Kidney glomerular epithelial cell (primary cell): ENCODE data around the gene ZFR.
"Not testable (repeated sequence)": the region's sequence is repeated elsewhere in the genome, so short reads cannot be mapped to it uniquely, and the experiment has no call there.

ENCODE experiments used
- DNase-seq: peaks from one replicate; lab custom pipeline; 2025; lab: John Stamatoyannopoulos, UW

Gene ZFR

DNA sequence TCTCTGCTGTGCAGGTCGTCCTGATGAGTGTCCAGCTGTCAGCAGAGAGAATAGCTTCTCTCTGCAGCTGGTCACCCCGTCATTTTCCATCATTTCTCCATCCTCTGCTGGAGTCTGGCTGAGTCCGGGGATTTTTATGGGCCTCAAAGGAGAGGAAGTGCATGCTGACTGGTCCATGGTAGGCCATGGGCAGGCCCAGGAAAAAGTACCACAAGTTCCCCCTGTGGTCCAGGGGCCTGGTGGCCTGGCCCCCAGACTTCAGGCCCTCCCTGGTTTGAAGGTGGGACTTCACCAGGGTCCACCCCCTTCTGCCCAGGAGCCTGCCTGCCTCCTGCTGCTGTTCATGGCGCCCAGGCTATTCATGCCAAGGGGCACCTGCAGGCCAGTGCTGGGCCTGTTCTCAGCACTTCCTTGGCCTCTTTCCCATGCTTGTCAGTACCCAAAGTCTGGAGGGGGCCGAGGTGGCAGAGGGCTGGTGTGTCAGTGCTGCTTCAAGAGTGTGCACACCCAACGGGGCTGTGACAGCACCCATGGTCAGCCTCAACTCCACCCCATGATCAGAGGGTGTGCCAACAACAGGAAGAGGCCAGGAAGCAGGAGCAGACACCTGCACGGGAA is 124.5 kb downstream of the ZFR start:
- DNase-seq, result no peak

DNA sequence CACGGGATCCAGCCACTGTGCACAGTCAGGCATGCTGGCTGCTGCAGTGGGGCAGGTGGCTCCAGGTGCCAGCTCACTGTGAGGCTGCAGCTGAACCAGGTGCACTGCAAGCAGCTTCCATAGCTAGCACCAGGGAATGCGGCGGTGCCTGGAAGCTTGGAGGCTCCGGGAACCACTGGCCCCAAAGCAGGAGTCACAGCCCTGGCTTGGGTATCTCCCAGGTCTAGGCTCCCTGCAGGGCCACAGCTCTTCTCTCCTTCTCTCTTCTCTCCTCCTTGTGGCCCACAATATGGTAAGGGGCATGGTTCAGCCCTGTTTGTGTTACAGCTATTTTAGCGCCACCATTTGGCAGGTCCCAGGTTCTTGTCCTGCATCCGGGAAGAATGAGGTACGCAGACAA is 125.1 kb downstream of the ZFR start:
- DNase-seq, result no peak

DNA sequence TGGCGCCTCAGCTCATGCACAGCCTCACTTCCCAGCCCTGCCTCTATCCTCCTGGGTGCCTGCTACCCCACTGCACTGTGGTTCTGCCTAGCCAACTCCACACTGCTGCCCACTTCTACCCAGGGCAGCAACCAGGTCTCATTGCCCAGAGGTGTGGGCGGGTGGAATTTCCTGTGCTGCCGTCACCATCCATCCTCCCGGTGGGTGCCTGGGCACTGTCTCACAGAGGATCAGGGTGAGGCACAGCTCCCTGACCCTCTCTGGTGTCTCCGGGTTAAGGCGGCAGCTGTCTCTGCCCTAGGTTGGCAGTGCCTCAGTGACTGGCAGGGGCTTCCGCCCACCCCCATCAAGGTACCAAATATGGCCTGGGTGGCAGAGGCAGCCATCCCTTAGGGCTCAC is 127.5 kb downstream of the ZFR start:
- DNase-seq, result no peak

- no peak for DNase-seq
These were observed 129.1 kb downstream of the ZFR start for GRCh38 chr5:32315221-32316014.

GRCh38 chr5:32314658-32315057 is 129.9 kb downstream of the ZFR start:
- DNase-seq, result no peak

DNA sequence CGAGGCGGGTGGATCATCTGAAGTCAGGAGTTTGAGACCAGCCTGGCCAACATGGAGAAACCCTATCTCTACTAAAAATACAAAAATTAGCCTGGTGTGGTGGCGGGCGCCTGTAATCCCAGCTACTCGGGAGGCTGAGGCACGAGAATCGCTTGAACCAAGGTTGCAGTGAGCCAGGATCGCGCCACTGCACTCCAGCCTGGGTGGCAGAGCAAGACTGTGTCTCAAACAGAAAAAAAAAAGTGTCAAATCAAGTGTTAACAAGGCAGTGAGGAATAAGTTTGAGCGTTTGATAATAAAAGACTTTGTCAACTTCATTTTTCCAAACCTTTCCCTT is 130.4 kb downstream of the ZFR start:
- not testable (repeated sequence) for DNase-seq

DNA sequence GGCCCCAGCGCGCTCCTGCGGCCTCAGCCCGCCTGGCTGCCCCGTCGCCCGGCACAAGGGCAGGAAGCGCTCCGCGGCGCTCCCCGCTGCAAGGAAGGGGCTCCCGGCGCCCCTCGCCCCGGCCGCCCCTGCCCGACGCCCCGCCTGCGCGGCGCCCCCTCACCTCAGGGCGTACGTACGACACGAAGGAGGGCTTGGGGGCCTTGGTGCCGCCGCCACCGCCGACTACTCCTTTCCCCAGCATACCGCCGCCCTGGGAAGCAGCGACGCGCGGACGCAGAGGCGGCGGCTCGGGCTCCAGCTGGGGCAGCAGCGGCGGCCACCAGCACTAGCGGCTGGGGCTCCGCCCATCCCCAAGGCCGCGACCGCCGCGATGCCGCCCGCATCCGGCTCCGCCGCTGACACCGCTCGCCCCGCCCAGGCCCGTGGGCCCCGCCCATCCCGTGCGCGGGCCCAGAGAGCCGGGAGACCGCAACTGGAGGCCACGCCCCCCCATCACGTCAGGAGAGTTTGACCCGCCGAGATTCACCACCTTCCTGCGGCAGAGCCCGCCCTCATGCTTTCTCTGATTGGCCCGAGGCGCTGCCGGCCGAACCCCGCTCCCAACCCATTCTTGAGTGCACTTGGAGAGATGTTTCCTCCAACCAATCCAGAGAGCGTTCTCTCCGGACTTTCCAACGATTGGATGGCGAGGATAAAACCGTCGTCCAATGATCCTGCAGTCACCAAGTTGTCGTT is 131.8 kb downstream of the ZFR start, which contains the start of gene MTMR12:
Gene MTMR12 (minus strand): TSS at position 345 of the 738 bp plus-strand sequence. CDS start 101 bp downstream, at position 244.
- peak; percentile 100 for DNase-seq

GRCh38 chr5:32312197-32312594 is 132.3 kb downstream of the ZFR start:
- DNase-seq, result peak; percentile 28

- no peak for DNase-seq
These were observed 132.9 kb downstream of the ZFR start for GRCh38 chr5:32311404-32312196.

DNA sequence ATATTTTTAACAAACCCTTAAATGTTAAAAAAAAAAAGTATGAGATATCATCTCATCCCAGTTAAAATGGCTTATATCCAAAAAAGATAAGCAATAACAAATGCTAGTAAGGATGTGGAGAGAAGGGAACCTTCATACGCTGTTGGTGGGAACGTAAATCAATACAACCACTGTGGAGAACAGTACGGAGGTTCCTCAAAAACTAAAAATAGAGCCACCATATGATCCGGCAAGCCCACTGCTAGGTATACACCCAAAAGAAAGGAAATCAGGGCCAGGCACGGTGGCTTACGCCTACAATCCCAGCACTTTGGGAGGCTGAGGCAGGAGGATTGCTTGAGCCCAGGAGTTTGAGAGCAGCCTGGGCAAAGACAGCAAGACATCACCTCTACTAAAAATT is 134.8 kb downstream of the ZFR start:
- no peak for DNase-seq

DNA sequence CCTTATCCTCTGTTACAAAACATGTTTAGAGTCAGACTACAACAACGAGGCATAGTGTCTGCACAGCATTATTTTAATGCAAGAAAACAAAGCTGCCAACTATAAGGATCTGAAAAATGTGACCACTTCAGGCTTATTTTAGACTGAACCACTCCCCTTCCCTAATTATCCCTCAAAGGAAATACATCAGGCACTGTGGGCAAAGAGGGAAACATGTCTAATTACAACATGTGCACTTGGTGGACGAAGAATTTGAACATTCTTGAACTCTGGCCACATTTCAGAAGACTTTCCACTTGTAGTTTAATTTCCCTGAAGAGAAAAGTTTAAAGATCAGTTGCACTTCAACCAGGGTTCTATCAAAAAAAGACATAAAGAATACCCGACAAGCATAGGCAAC is 135.6 kb downstream of the ZFR start:
- DNase-seq, result no peak

DNA sequence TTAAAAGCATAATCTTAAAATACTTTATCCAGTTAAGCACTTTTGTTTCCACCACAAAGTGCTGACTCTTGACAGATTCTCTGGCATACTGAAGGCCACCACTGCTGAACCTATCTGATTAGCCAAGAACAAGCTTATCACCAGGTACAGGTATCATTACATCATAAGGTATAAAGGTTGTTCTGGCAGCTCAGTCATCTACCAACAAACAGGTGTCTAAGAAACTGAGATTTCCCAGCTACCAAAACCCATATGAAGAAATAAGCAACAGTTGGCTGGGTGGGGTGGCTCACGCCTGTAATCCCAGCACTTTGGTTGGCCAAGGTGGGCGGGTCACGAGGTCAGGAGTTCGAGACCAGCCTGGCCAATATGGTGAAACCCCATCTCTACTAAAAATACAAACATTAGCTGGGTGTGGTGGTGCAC is 136.8 kb downstream of the ZFR start:
- no peak for DNase-seq

GRCh38 chr5:32304622-32305021 is 139.9 kb downstream of the ZFR start:
- no peak for DNase-seq
